Neuronal stem cell (in vitro differentiated cells): Measurements from ENCODE around the gene PAOX.

Source experiments
- DNase-seq: peaks from one replicate; pipeline ENCODE4 v3.0.0-alpha.2; 2013; ENCODE audit warnings: low spot score
- H2AFZ ChIP-seq: one replicate; pipeline ENCODE4 v1.6.1; 2013; ENCODE audit warnings: mild to moderate bottlenecking, low read length, inconsistent platforms
- H2AK5ac ChIP-seq: 2 replicates; pipeline ENCODE4 v1.6.1; 2013; ENCODE audit warnings: low read depth, mild to moderate bottlenecking, inconsistent platforms, low read length, moderate library complexity, mixed read lengths
- H2BK120ac ChIP-seq: 2 replicates; pipeline ENCODE4 v1.6.1; 2013; ENCODE audit warnings: low read depth, mild to moderate bottlenecking, inconsistent platforms, low read length, moderate library complexity, mixed read lengths
- H2BK12ac ChIP-seq: one replicate; pipeline ENCODE4 v1.6.1; 2013; ENCODE audit warnings: low read length, inconsistent platforms
- H2BK15ac ChIP-seq: 2 replicates; pipeline ENCODE4 v1.6.1; 2013; ENCODE audit warnings: mild to moderate bottlenecking, low read length, inconsistent platforms, mixed read lengths
- H2BK5ac ChIP-seq: one replicate; pipeline ENCODE4 v1.6.1; 2013; ENCODE audit warnings: inconsistent platforms, mild to moderate bottlenecking, low read length, moderate library complexity
- H3K14ac ChIP-seq: one replicate; pipeline ENCODE4 v1.6.1; 2013; ENCODE audit warnings: low read length, inconsistent platforms
- H3K18ac ChIP-seq: 2 replicates; pipeline ENCODE4 v1.6.1; 2013; ENCODE audit warnings: low read length, inconsistent platforms
- H3K23ac ChIP-seq: 2 replicates; pipeline ENCODE4 v1.6.1; 2013; ENCODE audit warnings: low read depth, mild to moderate bottlenecking, mixed read lengths, low read length, inconsistent platforms; ENCODE audit not compliant: poor library complexity
- H3K27ac ChIP-seq: replicated peaks from 3 replicates; pipeline ENCODE4 v1.5.1; 2013; ENCODE audit warnings: low read length, inconsistent platforms
- H3K27me3 ChIP-seq, 3 experiments: 2 replicates each; pipeline ENCODE4 v1.6.1; 2013; ENCODE audit warnings: low read length in 3 of 3, mild to moderate bottlenecking in 2 of 3, inconsistent platforms in 1 of 3, low read depth in 1 of 3, mixed read lengths in 1 of 3, moderate library complexity in 1 of 3; ENCODE audit not compliant: control insufficient read depth in 3 of 3, insufficient read depth in 3 of 3
- H3K36me3 ChIP-seq, 2 donors: replicated peaks in 1 of 2; 2 replicates each; pipeline ENCODE4 v1.6.1; 2013; ENCODE audit warnings: low read length in 2 of 2; ENCODE audit not compliant: control insufficient read depth in 2 of 2, insufficient read depth in 2 of 2
- H3K4ac ChIP-seq: 2 replicates; pipeline ENCODE4 v1.6.1; 2013; ENCODE audit warnings: inconsistent platforms, mild to moderate bottlenecking, low read length, moderate library complexity
- H3K4me1 ChIP-seq, 2 donors: 1 replicate in 1 of 2; 2 replicates in 1 of 2; pipeline ENCODE4 v1.6.1; 2013; ENCODE audit warnings: low read length in 2 of 2, low read depth in 1 of 2; ENCODE audit not compliant: control insufficient read depth in 2 of 2, insufficient read depth in 1 of 2
- H3K4me2 ChIP-seq: one replicate; pipeline ENCODE4 v1.6.1; 2013; ENCODE audit warnings: mild to moderate bottlenecking, low read length, inconsistent platforms; ENCODE audit not compliant: insufficient read depth, poor library complexity, severe bottlenecking
- H3K4me3 ChIP-seq, 2 donors: 2 replicates each; pipeline ENCODE4 v1.5.1; 2013; ENCODE audit warnings: low read length in 2 of 2, mild to moderate bottlenecking in 2 of 2, inconsistent platforms in 1 of 2, moderate library complexity in 1 of 2
- H3K79me1 ChIP-seq: one replicate; pipeline ENCODE4 v1.6.1; 2013; ENCODE audit warnings: low read depth, mild to moderate bottlenecking, inconsistent platforms, low read length, moderate library complexity
- H3K9ac ChIP-seq: one replicate; pipeline ENCODE4 v1.6.1; 2013; ENCODE audit warnings: mild to moderate bottlenecking, low read depth, low read length, inconsistent platforms; ENCODE audit not compliant: poor library complexity
- H3K9me3 ChIP-seq, 2 donors: replicated peaks in 1 of 2; 2 replicates each; pipeline versions ENCODE3 to v1.6.1; 2013; ENCODE audit warnings: low read length in 2 of 2, mild to moderate bottlenecking in 2 of 2, inconsistent platforms in 1 of 2, low read depth in 1 of 2, mixed read lengths in 1 of 2, moderate library complexity in 1 of 2; ENCODE audit not compliant: control insufficient read depth in 2 of 2, insufficient read depth in 1 of 2
- H4K8ac ChIP-seq: one replicate; pipeline ENCODE4 v1.6.1; 2013; ENCODE audit warnings: low read depth, mild to moderate bottlenecking, inconsistent platforms, low read length, moderate library complexity
- H4K91ac ChIP-seq: one replicate; pipeline ENCODE4 v1.6.1; 2013; ENCODE audit warnings: low read length, low read depth, mild to moderate bottlenecking, inconsistent platforms; ENCODE audit not compliant: poor library complexity
- WGBS, 2 donors: extraction: QIAGEN DNeasy Blood & Tissue Kit; methylation state at CpG; one replicate each; pipeline ENCODE4 v1.1.7; 2013; ENCODE audit warnings: missing lambda C conversion rate in 2 of 2, mixed read lengths in 1 of 2; ENCODE audit not compliant: insufficient read length in 2 of 2, insufficient replicate concordance in 1 of 2; ENCODE audit errors: extremely low coverage in 2 of 2; 5-methylcytosine and 5-hydroxymethylcytosine counted together

Gene PAOX

DNA sequence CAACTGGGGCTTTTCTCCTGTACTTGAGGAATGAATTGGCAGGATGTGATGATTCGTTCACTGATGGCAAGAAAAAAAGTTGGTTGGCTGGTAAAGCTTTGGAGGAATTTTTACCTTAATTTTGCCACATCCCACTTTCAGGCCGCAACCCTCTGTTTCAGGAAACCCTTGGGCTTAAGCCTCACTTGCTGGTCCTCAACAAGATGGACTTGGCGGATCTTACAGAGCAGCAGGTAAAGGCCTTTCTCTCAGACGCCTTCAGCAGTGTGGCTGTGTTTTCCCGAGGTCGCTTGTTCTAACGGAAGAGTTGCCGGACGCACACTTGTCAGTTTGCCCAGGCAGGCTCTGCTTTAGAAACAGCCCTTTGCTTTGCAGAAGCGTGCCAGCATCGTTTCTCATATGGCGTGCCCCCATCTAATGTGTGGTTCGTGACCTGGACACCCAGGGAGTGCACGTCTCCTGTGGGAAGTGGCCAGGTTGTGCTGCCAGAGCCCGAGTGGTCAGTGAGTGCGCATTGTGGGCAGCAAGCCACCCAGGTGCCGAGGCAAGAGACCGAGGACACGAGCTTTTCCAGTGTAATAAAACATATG lies 17.1 kb downstream of the PAOX start:
- Histone ChIP-seq H4K8ac (no peak overlapping the region), H2BK12ac (no peak overlapping the region), H2BK120ac (no peak overlapping the region), H2BK5ac (no peak overlapping the region), H3K4ac (no peak overlapping the region), H3K4me2 (no peak overlapping the region), H4K91ac (no peak overlapping the region), H3K4me3 (no peak overlapping the region), H2BK15ac (no peak overlapping the region), H3K79me1 (peaks cover 4% of the 10 kb centered on the region), H3K27me3 (no peaks in the 10 kb centered on the region), H2AFZ (no peak overlapping the region), H3K27ac (no peak overlapping the region), H2AK5ac (no peak overlapping the region), H3K9ac (no peak overlapping the region), H3K23ac (no peak overlapping the region), H3K9me3 (no peaks in the 10 kb centered on the region), H3K14ac (no peak overlapping the region), H3K36me3 (peaks cover 22 to 57% of the 10 kb centered on the region in 2 donors), H3K18ac (no peak overlapping the region), H3K4me1 (peaks cover 0 to 2% of the 10 kb centered on the region in 2 donors)
- WGBS, 2 donors = no CpG with 5 or more reads among the region's 19 CpGs
- no peak for DNase-seq

GRCh38 chr10:133397938-133398337 lies 18.9 kb downstream of the PAOX start:
- no peak overlapping the region for H3K27ac ChIP-seq
- H3K18ac ChIP-seq = no peak overlapping the region
- no peak for DNase-seq
- H3K27me3 ChIP-seq = no peaks in the 10 kb centered on the region
- H3K36me3 ChIP-seq = peaks cover 28 to 75% of the 10 kb centered on the region in 2 donors
- no peak overlapping the region for H3K4ac ChIP-seq
- H3K4me1 ChIP-seq = peaks cover 0 to 2% of the 10 kb centered on the region in 2 donors
- H4K8ac ChIP-seq = no peak overlapping the region
- H3K9me3 ChIP-seq = no peaks in the 10 kb centered on the region
- no peak overlapping the region for H2AK5ac ChIP-seq
- no peak overlapping the region for H2BK15ac ChIP-seq
- no peak overlapping the region for H3K4me2 ChIP-seq
- H3K23ac ChIP-seq = no peak overlapping the region
- no peak overlapping the region for H4K91ac ChIP-seq
- H2BK120ac ChIP-seq = no peak overlapping the region
- H3K9ac ChIP-seq = no peak overlapping the region
- WGBS, 2 donors = no CpG with 5 or more reads among the region's 7 CpGs
- H3K4me3 ChIP-seq = no peak overlapping the region
- H3K79me1 ChIP-seq = peaks cover 11% of the 10 kb centered on the region
- H3K14ac ChIP-seq = no peak overlapping the region
- H2BK12ac ChIP-seq = no peak overlapping the region
- H2AFZ ChIP-seq = no peak overlapping the region
- H2BK5ac ChIP-seq = no peak overlapping the region

DNA sequence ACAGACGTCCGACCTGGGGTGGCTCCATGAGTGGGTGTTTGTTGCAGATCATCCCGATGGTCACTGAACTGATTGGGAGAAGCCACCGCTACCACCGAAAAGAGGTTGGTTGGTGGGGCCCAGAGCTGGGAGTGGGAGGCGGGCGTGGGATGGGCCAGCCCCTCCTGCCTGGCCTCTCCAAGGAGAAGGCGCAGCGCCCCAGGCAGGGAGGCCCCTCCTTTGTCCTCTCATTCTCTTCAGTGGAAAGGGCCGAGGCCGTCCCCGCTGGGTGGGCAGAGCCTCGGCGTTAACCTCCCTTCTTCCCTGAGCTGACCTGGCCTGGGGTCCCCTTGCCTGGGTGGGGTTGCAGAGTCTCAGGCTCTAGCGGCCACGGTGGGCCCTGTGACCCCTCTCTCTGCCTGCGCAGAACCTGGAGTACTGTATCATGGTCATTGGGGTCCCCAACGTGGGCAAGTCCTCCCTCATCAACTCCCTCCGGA lies 20.1 kb downstream of the PAOX start:
- no peak overlapping the region for H3K4me3 ChIP-seq
- no peaks in the 10 kb centered on the region for H3K9me3 ChIP-seq
- no peak overlapping the region for H4K91ac ChIP-seq
- peaks cover 34 to 86% of the 10 kb centered on the region in 2 donors for H3K36me3 ChIP-seq
- H3K4me2 ChIP-seq = no peak overlapping the region
- no peak overlapping the region for H4K8ac ChIP-seq
- DNase-seq = no peak
- H3K14ac ChIP-seq = no peak overlapping the region
- no peak overlapping the region for H3K4ac ChIP-seq
- WGBS, 2 donors = no CpG with 5 or more reads among the region's 19 CpGs
- H3K23ac ChIP-seq = no peak overlapping the region
- H3K9ac ChIP-seq = peak overlapping the region; percentile 31
- H2BK120ac ChIP-seq = peak overlapping the region; percentile 40
- no peak overlapping the region for H3K18ac ChIP-seq
- H2BK15ac ChIP-seq = no peak overlapping the region
- H3K79me1 ChIP-seq = peaks cover 11% of the 10 kb centered on the region
- no peak overlapping the region for H2AK5ac ChIP-seq
- no peak overlapping the region for H2BK12ac ChIP-seq
- no peak overlapping the region for H3K27ac ChIP-seq
- no peaks in the 10 kb centered on the region for H3K27me3 ChIP-seq
- no peak overlapping the region for H2AFZ ChIP-seq
- H3K4me1 ChIP-seq = peaks cover 0 to 2% of the 10 kb centered on the region in 2 donors
- no peak overlapping the region for H2BK5ac ChIP-seq

DNA sequence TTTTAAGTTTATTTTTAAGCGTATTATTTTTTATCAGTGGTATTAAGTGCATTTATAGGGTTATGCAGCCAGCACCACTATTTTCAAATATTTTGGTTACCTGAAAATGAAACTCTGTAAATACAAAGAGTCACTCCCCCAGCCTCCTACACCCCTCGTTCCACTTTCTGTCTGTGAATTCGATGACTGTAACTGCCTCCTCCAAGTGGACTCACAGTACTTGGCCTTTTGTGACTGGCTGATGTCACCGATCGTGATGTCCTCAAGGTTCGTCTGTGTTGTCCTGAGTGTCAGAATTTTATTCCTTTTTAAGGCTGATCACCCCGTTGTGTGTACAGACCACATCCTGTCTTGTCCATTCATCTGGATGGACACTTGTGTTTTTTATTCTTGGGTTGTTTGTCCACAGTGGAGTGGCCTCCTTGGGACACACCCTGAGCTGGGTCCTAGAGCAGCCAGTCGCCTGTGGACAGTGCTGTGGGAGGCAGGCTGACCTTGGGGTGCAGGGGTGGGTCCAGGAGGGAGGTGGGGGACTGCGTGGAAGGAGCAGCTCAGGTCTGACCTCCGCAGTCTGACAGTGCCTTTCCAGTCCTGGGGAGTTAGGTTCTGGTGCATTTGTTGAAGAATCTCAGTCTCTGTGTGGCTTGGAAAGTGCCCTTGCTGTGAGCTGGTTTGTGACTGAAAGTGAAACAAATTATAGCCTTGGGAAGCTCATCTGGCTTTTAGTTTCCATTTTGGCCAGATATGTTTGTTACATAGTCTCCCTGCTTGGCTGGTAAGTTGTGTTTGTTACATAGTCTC lies 21.8 kb downstream of the PAOX start:
- Histone ChIP-seq H4K8ac (no peak overlapping the region), H3K14ac (no peak overlapping the region), H3K79me1 (peaks cover 11% of the 10 kb centered on the region), H2BK5ac (no peak overlapping the region), H3K27ac (no peak overlapping the region), H3K9ac (no peak overlapping the region), H2BK120ac (no peak overlapping the region), H2BK15ac (no peak overlapping the region), H4K91ac (no peak overlapping the region), H3K4me3 (no peak overlapping the region), H3K27me3 (peaks cover 0 to 2% (median 0%) of the 10 kb centered on the region in 3 experiments), H3K18ac (no peak overlapping the region), H3K4ac (no peak overlapping the region), H3K36me3 (peaks cover 38 to 96% of the 10 kb centered on the region in 2 donors), H3K23ac (no peak overlapping the region), H3K4me2 (no peak overlapping the region), H2BK12ac (no peak overlapping the region), H2AFZ (no peak overlapping the region), H2AK5ac (no peak overlapping the region), H3K9me3 (no peaks in the 10 kb centered on the region), H3K4me1 (no peaks in the 10 kb centered on the region)
- no CpG with 5 or more reads among the region's 10 CpGs for WGBS, 2 donors
- DNase-seq = no peak
